NCI-H1694 (cell line): ENCODE data around the gene ZNF341.

ENCODE experiments used
- DNase-seq: peaks from one replicate; lab custom pipeline; 2025; lab: John Stamatoyannopoulos, UW

The ZNF341 gene

GRCh38 chr20:33796263-33796906, 64.6 kb downstream of the ZNF341 start:
- no peak for DNase-seq

DNA sequence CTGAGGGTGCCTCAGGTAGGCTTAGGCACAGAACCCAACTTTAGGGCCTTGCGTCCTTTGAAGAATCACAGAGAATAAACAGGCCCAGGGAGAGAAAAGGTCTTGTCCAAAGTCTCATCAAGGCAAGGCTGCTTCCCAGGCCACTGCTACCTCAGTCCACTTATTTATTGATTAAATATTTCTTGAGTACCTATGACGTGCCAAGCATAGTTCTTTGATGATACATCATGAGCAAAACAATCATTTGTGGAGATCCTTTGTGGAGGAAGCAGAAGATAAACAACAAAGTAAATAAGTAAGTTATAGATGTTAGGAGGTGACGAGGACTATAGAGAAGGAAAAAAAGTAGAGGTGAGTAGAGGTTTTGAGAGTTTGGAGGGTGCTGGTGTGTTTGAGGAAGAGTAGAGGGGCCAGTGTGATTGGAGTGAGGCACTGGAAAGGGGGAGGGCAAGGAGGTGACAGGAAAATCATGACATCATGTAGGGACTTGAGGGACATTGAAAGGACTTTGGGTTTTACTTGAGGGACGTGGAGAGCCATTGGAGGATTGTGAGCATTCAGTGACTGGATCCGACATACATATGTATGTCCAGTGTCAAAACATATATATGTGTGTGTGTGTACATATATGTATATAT, 65.2 kb downstream of the ZNF341 start:
- no peak for DNase-seq

DNA sequence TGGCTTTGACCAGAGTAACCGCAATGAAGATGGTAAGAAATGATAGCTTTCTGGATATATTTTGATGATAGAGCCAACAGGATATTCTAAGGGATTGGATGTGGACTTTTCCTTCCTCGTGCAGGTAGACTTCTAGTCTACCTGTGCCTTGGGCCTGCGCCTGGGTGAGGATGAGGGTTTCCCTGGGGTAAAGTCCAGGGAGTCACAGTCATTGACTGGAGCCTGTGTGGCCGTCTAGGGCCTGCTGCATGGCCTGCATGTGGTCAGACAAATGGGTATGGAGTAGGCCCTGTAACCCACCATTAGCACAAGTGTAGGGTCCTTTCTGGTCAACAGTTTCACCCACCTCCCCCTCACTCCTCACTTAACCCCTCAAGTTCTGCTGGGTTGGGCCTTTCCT, 66.6 kb downstream of the ZNF341 start:
- no peak for DNase-seq

DNA sequence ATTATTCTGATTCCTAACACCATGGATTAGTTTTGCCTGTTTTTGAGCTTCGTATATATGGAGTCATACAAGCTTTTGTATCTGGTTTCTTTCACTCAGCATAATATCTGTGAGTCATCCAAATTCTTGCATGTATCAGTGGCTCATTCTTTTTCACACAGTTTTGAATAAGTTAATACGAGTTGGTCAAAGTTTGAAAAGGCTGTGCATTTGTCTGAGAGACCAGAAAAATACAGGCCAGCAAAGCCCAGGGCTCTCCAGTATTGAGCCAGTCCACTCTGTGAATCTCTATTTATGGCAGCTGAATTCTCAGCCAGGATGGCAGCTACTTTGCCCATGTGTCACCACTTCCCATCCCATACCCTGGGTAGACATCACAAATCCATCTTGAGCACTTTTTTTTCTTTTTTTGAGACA, 72.1 kb downstream of the ZNF341 start:
- DNase-seq = no peak

DNA sequence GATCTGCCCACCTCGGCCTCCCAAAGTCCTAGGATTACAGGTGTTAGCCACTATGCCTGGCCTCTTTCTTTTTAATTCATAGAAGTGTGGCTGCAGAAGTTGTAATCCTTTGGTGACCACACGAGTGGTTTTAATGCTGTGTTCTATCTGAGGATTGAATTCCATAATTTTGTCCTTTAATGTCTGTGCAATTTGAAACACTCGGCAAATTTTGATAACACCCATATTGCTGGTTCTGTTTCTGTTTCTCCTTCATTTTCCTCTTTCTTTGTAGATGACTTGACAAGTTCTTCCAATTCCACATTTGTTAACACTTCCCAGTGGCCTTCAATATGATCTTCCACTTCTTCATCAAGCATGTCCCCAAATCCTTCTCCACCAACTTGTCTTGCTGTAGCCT, 76.6 kb downstream of the ZNF341 start:
- no peak for DNase-seq

- DNase-seq = no peak
Observed at GRCh38 chr20:33810259-33810658, 78.5 kb downstream of the ZNF341 start.

- peak; percentile 94 for DNase-seq
Observed at GRCh38 chr20:33810885-33811775, 79.3 kb downstream of the ZNF341 start, which contains the start of gene CHMP4B. CHMP4B (plus strand) TSS chr20:33811348; CDS start chr20:33811469, 121 bp downstream.

GRCh38 chr20:33811776-33812151, 80.0 kb downstream of the ZNF341 start:
- DNase-seq = no peak

DNA sequence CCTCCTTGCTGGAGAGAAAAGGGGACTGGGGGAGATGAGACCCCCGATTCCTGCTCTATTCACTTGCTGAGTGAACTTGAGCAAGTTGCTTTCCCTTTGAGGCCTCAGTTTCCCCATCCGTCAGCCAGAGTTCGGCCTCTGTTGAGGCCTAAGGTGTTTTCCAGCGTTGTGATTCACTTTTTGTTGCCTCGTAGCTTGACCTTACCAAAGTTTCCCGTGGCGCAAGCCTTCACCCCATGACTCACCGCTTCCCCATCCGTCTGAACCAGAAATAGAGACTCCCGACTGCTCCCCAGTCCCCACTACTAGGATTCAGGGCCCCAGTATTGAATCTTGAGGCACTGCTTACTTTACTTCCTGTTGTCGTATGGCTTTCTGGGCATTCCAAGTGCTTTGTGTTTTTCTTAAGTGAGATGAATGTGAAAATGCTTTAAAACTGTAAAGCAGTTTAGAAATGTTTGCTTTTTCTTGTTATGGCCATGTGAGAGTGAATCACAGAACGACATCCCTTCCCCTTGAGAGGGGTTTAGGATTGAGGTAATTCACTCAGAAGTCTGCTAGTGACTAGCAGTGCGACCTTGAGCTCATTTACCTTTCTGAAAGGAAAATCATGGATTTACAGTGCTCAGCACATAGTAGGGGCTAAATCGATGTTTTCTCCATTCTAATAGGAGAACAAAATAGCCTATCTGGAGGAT, 80.5 kb downstream of the ZNF341 start:
- no peak for DNase-seq

DNA sequence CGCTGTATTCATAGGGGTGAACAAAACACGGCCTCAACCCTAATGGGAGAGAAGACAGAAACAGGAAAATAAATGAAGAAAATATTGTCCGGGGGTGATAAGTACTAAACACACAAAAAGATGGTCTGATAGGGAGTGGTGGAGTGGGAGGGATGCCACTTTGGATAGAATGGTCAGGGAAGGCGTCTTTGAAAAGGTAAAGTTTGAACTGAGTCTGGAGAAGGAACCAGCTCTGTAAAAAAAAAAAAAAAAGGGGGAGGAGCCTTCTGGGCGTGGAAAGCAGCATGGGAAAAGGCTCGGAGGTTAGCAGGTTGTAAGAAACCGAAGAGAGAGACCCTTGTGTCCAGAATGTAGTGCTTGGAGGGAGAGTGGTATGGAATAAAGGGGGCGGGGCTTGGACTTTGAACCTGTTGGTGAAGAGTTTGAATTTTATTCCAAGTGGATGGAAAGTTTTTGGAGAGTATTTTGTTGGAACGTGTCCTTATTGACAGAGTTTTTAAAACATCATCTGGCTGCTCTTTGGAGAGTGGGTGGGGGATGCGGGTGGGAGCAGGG, 81.2 kb downstream of the ZNF341 start:
- DNase-seq = no peak

DNA sequence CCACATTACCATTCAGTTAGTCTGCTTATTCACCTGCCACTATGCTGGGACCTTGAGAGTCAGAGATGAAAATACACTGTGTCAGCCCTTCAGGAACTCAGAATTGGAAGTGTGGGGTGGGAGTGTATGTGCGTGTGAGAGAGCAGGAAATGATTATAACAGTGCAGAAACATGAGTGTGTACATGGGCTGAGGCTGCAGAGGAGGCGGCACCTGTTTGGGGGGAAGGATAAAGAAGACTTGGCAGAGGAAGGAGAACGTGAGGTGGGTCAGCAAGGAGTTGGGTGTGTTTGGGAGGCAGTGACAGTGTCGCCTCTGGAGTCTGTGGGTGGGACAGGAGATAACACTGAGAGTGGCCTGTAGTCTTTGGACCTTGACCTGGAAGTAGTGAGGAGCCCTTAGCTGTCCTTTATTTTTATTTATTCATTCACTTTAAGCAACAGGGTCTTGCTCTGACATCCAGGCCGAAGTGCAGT, 82.5 kb downstream of the ZNF341 start:
- DNase-seq = no peak

DNA sequence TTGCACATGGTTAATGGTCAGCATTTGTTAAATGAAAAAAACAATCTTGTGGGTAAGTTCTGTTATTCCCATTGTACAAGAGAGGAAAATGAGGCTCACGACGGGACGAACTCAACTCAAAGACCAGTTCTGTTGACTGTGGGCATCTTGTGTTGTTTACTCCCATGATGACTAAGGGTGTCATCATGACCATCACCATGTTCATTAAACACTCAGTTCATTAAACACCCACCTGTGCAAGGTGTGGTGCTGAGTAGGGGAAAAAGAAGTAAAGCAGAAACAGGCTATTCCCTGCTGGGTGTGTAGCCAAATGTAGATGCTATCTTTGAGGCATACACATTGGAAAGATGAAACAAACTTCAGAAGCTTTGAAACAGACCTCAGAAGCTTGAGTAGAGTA, 83.9 kb downstream of the ZNF341 start:
- DNase-seq = no peak

- DNase-seq = no peak
Observed at GRCh38 chr20:33816191-33816590, 84.4 kb downstream of the ZNF341 start.

GRCh38 chr20:33817411-33817810, 85.6 kb downstream of the ZNF341 start:
- no peak for DNase-seq

DNA sequence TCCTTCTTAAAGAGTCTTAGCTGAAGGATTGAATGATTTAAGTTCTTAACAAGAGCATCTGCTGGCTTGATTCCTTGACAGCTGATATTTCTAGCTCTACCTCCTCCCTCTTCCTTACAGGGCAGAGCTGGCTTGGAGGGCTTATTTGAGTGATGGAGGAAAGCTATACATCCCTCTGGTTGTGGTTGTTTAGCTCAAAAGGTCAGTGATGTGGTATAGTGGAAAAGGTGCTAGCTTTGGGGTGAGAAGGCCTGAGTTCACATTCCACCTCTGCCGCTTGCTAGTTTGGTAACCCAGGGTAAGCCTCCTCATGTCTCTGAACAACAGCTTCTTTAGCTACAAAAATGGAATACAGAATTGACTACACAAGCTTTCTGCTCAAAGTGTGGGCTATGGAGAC, 87.7 kb downstream of the ZNF341 start:
- no peak for DNase-seq

- no peak for DNase-seq
Observed at GRCh38 chr20:33820362-33820761, 88.6 kb downstream of the ZNF341 start.

- DNase-seq = no peak
Observed at GRCh38 chr20:33821270-33821836, 89.6 kb downstream of the ZNF341 start.

GRCh38 chr20:33822423-33822822, 90.6 kb downstream of the ZNF341 start:
- DNase-seq = no peak

- DNase-seq = no peak
Observed at GRCh38 chr20:33822991-33823390, 91.2 kb downstream of the ZNF341 start.

DNA sequence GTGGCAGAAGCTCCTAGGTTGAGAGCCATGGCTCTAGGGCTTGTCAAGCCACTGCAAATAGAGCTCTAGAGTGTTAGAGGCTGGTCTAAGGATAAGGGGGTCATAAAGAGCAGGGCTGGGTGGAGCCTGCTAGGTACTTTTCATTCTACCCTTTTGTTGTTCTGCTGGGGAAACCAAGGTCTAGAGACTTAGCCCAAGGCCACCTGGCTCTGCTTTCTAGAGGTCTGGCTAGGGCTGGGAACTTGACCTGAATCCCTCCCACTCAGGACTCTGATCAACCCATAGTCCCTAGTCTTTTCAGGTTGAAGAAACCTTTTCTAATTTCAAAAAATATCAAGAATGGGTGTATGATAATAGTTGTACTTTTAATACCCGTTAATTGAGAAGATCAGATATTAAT, 93.1 kb downstream of the ZNF341 start:
- DNase-seq = no peak
